Stimulated activated CD4-positive, alpha-beta T cell treated with anti-CD3 and anti-CD28 coated beads, Interleukin-15, amount 100 ng/mL, for 48 hours (primary cell): ENCODE measurements around the gene PAPOLG.

ENCODE experiments used
- DNase-seq, 2 donors: peaks; one replicate each; pipeline ENCODE4 v3.0.0-alpha.2; 2020; ENCODE audit warnings: low read depth in 2 of 2

PAPOLG gene

DNA sequence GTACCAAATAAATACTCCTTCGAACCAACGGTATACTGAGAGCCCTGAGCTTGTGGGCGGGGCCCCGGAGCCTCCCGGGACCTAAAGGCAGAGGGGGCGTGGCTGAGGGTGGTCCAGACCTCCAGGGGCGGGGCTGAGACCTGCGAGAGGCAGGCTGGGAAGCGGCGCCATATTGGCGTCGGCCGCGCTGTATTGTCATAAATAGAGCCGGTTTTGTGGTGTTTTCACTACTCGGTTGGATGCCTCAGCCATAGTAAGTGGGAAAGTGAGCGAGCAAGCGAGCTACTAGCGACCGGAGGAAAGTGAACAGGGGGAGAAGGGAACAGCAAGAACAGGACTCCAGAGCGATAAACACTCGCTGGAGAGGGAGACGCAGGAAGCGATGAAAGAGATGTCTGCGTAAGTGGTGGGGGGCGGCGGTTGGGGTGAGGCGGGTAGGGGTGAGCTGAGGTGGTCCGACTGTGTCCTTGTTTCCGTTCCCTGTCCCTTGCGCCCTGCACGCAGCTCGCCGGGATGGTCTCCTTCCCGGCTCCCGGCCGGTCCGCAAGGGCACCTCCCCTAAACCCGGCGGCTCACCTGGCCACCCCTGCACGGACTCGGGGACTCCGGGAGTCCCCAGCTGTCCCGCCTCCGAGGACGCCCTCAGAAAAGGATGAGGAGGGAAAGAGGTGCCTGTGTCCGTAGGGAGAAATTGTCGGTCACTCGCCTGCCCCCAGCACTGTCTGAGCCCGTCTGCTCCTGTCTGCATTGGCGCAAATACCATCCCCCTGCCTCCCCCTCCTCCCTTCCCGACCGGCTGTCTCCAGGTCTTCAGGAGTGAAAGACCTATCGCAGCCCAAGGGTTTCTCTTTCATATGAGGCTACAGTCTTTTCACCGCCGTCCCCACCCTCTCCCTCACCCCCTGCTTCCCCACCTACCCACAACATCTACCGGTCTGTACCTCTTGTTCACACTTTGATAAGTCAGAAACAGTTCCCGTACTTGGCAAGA, at the start of gene PAPOLG:
PAPOLG (plus strand) TSS at position 172 of the 991 bp plus-strand sequence; CDS start at position 383, 211 bp downstream.
- DNase-seq, result peak; percentile 94 to 99

DNA sequence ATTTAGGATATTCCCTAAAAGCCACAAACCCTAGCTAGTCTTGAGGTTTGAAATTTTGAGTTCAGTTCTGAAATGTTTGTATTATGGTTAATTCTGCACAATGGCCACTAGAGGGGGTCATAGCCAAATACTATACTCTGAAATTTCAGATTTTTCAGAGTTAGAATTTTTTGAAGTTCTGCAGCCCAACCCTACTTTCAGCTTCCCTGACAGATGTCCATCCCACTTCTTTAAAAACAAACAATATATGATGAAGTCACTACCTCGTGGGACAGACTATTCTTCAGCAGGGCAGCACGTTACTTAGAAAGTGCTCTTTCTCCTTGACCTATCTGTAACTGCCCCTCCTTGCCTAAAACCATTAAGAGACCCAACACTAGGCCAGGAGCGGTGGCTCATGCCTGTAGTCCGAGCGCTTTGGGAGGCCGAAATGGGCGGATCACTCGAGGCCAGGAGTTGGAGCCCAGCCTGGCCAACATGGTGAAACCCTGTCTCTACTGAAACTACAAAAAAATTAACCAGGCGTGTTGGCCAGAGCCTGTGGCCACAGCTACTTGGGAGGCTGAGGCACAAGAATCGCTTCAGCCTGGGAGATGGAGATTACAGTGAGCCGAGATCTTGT, 48.2 kb upstream of the PAPOLG start:
- DNase-seq, result no peak

DNA sequence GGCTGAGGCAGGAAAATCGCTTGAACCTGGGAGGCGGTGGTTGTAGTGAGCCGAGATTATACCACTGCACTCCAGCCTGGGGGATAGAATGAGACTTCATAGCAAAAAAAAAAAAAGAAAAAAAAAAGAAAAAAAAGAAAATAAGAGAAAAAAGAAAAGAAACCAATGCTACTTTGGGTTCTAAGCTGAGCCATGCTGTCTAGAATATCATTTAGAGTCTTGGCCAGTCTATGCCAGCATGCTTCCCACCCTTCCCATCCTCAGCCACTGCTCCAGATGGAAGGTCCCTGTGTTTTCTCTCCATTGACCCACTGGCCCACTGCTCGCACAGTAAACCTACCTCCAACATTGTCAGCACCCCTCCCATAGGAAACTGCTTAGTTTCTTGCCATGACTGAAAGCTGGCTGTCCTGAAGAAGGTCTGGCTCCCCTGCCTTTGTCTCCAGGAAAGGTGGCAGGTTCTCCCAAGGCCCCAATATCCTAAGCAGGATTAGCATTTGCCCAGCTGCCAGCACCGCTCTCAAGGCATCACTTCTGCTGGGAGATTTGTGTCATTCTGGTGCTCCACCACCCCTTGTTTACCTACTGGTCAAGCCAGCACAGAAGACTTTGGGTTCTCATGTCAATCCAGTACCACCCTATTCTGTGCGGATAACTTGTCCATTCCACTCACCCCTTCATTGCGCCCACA, 47.3 kb upstream of the PAPOLG start:
- no peak for DNase-seq

DNA sequence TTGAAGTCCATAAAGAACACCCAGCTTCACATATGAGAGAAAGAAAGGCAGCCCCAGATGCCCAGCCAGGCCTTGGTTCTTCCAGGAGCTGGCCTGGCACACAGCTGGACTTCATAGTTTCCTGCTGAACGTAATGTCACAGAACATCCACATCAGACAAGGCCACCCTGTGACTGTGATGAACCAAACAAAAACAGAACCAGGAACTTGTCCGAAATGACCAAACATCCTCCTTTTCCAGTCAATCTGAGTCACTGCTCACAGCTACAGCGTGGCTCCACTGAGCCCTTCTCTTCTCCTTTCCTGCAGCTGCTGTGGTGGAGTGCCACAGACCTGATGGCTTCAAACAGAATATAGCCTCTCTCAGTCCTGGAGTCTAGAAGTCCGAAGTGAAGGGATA, 45.4 kb upstream of the PAPOLG start:
- DNase-seq, result no peak

DNA sequence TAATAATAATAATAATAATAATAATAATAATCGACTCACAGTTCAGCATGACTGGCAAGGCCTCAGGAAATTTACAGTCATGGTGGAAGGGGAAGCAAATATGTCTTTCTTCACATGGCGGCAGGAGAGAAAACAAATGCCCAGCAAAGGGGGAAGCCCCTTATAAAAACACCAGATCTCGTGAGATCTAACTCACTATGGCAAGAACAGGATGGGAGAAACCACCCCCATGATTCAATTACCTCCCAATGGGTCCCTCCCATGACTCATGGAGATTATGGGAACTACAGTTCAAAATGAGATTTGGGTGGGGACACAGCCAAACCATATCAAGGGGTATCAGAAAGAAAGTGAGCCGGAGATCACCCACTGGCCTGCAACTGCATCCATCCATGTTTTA, 40.5 kb upstream of the PAPOLG start:
- DNase-seq, result no peak

DNA sequence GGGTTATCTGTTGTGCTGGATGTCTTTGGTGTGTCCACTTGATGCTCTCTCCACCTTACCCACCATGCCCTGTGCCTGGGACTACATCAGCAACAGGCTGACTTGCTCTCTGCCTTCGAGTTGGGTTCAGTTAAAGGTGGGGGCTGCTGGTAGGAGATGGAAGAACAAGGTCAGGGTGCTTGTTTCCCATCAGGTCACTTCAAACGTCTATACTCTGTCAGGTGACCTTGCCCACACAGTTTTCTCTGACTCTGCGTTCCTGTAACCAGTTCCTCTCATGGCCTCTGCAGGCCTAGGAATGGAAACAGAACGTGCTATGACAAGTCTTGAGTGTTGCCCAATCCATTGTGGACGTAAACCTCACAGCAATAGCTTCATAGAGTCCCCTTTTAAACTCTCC, 38.4 kb upstream of the PAPOLG start:
- DNase-seq, result no peak

DNA sequence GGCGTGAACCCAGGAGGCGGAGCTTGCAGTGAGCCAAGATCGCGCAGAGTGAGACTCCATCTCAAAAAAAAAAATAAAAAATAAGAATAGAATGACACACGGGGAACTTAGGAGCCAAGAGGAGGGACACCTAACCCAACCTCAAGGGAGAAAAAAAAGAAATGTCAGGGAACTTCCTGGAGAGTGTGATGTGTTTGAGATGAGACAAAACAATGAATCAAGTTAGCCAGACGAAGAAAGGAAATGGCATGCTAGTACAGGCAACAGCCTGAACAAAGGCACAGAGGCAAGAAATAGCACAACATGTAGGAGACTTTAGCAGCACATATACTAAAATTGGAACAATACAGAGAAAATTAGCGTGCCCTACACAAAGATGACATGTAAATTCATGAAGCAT, 36.7 kb upstream of the PAPOLG start:
- DNase-seq, result no peak

DNA sequence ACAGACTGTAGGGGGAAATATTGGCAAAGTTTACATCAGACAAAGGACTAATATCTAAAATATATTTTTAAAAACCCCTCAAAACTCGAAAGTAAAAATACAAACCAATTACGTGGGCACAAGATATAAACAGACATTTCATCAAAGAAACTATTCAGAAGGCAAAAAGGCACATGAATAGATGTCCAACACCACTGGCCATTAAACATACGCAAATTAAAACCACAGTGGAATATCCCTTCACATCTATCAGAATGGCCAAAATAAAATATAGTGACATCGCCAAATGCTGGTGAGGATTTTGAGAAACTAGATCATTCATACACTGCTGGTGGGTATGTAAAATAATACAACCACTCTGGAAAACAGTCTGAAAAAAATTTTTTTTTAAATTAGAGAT, 30.6 kb upstream of the PAPOLG start:
- DNase-seq, result no peak

DNA sequence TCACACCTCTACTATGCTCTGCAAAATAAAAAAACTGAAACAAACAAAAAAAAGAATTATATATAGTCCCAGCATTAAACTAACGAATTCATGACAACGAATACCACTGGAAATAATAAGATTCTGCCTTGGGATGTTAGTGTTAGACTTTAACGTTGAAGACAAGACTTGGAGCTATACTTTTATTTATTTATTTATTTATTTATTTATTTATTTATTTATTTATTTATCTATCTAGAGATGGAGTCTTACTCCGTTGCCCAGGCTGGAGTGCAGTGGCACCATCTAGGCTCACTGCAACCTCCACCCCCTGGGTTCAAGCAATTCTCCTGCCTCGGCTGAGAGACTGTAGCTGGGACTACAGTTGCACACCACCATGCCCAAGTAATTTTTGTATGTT, 27.2 kb upstream of the PAPOLG start:
- DNase-seq, result no peak

DNA sequence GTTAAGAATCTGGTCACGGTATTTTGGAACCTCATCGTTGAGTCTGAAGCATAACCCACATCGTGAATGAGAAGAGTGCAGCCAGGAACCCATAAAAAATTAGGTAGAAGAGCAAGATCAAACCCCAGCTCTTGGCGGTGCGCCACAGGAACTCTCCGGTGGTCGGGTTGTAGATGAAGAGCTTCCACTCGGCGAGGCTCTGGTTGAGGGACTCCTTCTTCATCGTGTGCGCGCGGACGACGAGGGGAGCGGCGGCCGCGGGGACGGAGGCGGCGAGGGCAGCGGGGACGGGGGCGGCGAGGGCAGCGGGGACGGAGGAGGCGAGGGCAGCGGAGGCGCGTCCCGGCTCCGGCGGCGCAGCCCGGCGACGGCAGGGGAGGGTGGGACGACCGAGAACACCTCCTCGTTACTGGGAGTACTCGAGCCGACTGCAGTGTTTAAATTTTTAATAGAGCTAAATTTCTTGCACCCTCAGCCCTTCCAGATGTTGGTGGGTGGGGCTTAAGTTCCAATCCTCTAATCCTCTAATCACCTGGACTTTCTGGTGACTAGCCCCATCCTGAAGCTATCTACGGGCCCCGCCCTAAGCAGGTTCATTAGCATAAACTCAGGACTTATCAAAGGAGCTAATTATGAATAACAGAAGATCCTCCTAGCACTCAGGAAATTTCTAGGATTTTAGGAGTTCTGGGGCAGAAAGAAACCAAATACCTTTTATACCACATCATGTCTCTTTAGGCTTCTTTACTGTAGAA, 20.4 kb upstream of the PAPOLG start:
- no peak for DNase-seq

DNA sequence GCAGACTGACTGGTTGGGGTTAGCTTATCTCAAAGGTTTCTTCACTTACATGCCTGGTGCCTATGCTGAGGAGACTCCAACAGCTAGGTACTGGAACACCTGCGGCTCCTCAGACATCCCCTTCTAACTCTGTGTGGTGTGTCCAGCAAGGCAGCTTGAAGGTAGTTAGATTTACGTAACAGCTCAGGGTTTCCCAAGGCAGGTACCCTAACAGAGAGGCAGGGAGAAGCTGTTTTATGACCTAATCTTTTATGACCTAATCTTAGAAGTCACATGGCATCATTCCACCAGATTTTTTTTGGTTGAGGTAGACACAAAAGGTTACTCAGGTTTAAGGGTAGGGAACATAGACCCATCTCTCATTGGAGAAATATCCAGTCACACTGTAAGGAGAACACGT, 17.4 kb upstream of the PAPOLG start:
- DNase-seq, result no peak

DNA sequence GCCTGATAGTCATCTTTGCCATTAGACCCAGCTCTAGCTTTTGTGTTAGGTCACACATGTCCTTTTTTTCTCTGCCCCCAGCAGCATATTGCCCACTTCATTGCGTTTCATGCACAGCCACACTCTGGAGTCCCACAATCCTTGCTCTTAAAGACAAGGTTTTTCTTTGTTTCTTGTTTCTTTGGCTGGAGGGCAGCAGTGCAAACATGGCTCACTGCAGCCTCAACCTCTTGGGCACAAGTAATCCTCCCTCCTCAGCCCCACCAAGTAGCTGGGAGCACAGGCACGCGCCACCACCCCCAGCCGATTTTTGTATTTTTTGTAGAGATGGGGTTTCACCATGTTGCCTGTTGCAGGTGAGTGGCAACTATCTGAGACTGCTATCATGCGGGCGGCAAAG, 16.9 kb upstream of the PAPOLG start:
- no peak for DNase-seq

DNA sequence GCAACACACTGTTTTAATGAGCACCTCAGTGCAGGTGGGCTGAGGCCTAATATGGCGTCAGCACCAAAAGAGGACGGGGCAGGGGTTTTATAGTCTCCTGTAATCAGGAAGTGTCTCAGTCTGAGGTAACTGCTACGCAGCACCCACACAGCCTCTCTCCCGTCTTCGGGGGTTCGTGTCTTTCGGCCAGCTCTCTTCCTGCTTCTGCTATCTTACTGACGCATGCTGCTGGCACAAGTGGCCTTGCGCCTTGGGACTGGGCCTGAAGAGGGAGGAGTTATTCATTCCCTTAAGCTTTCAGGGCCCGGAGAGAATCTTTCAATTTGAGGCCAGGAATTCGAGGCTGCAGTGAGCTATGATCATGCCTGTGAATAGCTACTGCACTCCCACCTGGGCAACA, 14.5 kb upstream of the PAPOLG start:
- DNase-seq, result no peak

DNA sequence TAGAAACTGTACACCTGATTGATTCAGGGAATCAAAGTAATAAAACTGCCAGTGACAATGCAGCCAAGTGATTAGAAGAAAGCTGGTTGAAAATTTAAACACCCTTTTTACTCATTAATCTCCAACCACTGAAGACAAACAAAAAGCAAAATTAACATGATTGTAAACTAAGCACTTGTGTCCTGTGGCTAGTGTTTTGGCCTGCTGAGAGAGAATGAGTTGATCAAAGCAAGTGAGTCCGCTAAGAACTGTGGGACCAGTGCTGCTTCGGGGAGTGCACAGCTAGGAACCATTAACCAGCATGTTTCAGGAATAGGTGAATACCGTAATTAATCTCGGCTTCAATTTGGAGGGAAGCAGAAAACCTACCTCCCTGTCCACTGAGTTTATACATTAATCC, 13.6 kb upstream of the PAPOLG start:
- DNase-seq, result no peak

DNA sequence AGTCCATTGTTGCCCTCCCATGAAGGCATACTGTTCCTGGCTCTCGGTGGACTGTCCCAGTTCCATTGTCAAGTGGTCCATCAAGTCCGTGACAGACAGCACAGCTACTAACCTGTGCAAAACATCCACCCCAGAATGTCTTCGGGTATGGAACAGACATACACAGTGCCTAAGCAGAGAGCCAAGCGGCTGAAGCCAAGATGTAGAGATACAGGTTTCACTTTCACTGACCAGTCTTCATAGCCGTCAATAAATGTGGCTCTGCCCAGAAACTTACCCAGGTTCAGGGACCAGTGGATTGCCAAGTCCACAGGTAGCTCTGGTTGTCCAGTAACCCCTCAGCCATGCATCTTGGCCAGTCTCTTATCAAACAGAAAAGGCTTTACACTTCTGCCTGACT, 10.7 kb upstream of the PAPOLG start:
- DNase-seq, result no peak

DNA sequence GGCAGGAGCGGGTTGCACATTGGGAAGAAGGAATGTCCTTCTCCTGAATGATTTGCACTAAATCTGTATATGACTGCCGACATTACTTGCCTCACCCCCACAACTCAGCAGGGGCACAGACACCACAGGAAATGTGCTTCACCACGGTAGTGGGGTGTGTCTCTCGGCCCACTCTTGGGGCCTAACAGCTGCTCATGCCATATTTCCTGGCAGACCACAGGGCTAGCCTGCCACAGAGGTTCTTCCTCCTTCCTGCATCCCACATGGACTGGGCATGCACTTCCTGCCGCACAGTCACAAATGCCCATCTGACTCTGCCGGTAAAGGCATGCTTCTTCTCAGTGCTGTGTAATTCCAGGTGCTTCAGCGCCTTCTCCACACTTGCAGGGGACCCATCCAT, 10.3 kb upstream of the PAPOLG start:
- no peak for DNase-seq

DNA sequence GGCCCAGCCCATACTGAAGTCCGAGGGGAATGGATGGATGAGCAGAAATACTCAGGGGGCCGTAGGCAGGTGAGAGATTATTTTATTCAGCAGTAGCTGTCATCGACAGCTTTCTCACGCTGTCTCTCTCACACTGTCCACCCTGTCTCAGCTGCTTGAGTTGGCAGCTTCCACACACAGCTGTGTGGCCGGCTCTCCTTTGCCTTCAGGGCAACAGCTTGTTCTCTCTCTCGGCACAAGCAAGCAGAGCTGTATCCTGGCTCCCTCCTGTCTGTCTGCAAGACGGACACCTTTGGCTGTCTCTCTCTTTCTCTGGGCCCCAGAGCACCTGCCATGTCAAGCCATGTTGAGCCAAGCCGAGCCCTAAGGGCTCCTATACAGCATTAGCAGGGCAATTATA, 9.8 kb upstream of the PAPOLG start:
- no peak for DNase-seq

DNA sequence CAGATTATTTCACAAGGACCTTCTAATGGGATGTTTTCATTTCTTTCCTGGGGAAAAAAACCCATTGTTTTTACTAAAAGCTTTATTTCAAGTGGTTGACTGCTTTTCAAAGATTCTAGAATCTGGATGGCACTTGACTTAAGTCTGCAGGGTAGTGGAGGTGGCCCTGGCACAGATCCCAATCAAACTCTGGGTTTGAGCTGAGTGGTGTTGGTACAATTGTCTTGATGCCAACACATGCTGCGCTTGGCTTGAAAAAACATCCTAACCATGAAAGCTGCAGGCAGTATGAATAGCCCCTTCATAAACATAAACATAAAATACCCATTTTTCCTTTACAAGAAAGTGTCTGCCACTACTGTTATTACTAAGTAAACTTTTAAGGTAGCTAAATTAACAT, 3.6 kb downstream of the PAPOLG start:
- DNase-seq, result no peak

DNA sequence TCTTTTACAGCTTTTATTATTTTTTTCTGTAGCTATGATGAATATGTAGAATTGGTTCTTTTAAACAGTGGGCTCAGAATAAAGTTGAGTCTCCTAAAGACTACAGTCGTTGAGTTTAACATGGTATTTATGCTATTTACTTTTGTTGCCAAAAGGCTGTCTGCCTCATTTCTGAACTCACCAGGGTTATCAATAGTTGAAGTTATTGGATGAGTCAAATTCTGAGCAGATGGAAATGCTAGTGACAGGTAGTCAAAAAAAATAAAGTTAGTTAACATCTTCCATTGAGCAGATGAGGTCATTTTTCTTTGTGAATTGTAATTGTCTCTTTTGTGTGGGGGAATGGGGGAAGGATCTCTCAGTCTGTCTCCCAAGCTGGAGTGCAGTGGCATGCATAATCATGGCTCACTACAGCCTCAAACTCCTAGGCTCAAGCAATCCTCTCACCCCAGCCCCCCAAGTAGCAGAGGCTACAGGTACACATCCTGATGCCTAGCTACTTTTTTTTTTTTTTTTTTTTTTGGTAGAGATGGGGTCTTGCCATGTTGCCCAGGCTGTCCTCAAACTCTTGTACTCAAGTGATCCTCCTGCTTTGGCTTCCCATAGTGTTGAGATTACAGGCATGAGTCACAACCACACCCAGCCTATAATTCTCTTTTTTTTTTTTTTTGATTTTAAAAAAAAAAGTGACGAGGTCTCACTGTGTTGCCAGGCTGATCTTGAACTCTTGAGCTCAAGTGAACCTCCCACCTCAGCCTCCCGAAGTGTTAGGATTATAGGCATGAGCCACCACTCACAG, 8.9 kb downstream of the PAPOLG start:
- no peak for DNase-seq

DNA sequence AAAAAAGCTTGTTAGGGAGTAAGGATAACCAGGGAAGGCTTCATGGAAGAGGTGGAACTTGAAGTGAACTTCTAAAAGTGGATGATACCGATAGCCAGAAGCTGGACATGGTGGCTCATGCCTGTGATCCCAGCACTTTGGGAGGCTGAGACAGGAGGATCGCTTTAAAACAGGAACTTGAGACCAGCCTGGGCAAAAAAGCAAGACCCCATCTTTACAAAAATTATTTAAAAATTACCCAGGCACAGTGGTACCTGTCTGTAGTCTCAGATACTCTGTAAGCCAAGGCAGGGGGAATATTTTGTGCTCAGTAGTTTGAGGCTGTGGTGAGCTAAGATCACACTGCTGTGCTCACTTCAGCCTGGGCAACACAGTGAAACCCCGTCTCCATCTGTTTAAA, 10.2 kb downstream of the PAPOLG start:
- no peak for DNase-seq

DNA sequence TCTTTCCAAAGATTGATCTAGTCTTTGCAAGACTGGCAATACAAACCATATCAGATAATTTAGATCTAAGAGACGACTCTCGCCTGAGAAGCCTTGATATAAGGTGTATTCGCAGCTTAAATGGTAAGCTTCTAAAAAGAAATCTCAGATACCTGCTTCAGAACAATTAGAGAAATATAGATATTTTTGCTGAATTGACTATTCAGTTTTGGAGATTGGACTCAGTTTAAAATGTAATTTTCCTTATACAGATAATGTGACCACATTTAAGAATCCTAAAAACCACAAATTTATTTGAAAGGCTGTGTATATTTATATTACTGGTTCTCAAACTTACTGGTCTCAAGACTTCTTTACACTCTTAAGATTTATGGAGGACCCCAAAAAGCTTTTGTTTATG, 15.4 kb downstream of the PAPOLG start:
- DNase-seq, result no peak
